CD4-positive, alpha-beta T cell treated with Interleukin-2 at 100 ng/mL for 4 hours (primary cell): ENCODE results near the gene FPR1.

ENCODE experiments used
- DNase-seq: peaks from one replicate; pipeline ENCODE4 v3.0.0-alpha.2; 2020; ENCODE audit warnings: low spot score

FPR1 gene

DNA sequence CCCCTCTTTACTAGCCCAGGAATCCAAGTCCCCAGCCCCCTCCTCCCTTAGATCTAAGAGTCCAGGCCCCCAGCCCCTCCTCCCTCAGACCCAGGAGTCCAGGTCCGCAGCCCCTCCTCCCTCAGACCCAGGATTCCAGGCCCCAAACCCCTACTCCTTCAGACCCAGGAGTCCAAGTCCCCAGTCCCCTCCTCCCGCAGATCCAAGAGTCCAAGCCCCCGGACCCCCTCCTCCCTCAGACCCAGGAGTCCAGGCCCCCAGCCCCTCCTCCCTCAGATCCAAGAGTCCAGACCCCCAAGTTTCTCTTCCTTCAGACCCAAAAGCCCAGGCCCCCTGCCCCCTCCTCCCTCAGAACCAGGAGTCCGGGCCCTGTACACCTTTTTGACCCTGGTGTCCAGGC is 47.1 kb downstream of the FPR1 start:
- no peak for DNase-seq

- peak; percentile 95 for DNase-seq
These were observed 47.8 kb downstream of the FPR1 start for GRCh38 chr19:51703575-51704515.

DNA sequence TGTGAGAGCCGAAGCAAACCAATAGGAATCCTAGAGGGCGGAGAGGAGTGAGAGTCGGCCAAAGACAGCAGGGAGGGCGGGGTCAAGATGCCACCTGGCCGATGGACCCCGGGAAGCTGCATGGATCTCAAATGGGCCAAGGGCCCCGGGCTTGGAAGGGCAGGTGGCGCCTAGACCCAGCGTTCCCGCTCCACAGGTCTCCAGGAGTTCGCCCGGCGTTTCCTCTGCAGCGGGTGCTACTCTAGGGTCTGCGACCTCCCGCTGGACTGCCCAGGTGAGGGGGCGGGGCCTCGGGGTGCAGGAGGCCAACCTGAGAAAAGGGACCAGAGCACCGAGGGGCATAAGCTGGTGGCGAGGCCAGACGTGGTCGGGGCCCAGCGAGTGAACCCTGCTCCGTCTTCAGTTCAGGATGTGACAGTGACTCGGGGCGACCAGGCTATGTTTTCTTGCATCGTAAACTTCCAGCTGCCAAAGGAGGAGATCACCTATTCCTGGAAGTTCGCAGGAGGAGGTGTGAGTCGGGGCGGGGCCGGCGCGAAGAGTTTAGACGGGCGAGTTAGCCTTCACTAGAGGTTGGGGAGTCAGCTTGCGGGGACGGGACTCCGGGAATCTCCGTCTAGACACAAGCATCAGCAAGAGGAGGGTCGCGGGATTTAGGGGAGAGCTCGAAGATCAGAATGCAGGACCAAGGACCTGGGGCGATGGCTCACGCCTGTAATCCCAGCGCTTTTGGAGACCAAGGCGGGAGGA is 48.7 kb downstream of the FPR1 start:
- peak; percentile 19 for DNase-seq

DNA sequence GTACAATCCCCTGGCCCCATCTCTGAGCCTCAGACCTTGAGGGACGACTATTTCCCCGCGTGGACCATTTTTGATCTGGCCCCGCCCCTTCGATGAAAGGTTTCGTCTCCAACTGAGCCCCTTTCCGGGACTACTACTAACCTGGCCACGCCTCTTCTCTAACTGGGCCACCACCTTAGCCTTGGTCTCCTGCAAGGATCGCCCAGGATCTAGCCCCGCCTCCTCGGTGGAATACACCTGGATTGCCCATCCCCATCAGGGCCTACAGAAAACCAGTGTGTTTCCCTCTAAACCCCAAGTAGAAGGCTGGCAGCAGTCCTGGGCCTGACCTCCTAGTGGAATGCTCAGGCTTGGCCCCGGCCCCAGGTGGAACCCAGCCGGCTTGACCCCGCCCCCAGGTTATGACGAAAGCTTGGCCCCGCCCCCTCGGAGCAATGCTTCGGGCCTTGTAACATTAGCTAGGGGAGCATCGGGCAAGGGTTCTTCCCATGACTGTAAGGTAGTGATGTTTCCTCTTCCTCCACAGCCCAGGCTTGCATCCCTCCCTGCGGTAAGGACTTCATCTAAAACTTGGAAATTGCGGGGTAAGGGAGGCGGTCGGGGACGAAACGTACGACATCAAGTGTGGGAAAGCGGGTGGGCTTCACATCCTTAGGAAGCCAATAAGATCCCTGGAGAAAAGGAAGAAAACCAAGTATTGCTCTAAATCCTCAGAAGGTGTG is 49.4 kb downstream of the FPR1 start:
- peak; percentile 31 for DNase-seq

GRCh38 chr19:51701468-51702100 is 50.1 kb downstream of the FPR1 start:
- no peak for DNase-seq

GRCh38 chr19:51699170-51699569 is 52.5 kb downstream of the FPR1 start:
- DNase-seq, result no peak

DNA sequence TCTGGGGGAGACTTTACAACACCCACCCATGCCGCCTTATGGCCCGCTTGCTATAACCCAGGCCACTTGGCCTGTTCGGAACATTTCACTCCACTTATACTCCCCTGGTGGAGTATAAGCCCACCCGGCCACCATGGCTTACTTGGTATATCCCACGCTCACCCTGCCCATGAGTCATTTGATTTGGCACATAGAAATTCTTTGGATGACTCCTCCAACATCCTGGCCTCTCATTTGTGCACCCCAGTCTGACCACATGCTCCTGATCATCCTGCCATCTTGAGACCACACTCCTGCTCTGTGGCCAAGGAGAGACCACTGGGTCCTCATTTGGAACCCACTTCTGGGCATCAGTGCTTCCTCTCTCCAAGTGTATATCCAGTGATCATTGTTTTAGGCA is 53.4 kb downstream of the FPR1 start:
- DNase-seq, result no peak

GRCh38 chr19:51697169-51697776 is 54.4 kb downstream of the FPR1 start:
- DNase-seq, result no peak

DNA sequence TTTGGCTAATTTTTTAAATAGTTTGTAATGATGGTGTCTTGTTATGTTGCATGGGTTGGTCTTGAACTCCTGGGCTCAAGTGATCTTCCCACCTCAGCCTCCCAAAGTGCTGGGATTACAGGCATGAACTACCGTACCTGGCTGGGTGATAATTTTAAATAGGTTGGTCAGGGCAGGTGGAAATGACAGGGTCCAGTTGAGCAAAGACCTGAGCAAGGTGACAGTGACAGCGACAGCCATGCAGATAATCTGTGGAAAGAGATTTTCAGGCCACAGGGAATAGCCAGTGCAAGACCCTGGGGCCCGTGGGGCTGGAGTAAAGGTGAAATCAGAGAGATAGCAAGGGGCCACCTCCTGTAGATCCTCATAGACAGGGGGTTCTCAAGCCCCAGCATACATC is 55.1 kb downstream of the FPR1 start:
- no peak for DNase-seq
